ENCODE data around the gene NRXN3.

DNA sequence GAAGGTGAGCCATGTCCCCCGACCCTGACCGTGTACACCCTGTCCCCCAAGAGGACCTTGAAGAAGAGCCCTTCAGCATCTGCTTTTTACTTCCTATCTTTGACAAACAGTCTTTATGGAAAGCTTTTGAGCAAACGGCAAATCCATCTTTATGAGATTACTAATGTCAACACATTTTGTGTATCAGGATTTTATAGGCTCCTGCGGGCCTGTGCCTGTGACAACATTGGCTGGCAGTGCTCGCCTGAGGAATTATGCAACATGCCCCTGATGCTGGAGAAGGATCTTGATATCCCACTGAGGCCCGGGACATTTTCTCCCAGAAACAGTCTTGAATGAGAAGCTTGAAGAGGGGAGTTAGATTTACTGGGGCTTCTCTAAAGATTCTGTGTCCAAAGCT is 416.5 kb downstream of the NRXN3 start:
- TF ChIP-seq, protein P1, sequence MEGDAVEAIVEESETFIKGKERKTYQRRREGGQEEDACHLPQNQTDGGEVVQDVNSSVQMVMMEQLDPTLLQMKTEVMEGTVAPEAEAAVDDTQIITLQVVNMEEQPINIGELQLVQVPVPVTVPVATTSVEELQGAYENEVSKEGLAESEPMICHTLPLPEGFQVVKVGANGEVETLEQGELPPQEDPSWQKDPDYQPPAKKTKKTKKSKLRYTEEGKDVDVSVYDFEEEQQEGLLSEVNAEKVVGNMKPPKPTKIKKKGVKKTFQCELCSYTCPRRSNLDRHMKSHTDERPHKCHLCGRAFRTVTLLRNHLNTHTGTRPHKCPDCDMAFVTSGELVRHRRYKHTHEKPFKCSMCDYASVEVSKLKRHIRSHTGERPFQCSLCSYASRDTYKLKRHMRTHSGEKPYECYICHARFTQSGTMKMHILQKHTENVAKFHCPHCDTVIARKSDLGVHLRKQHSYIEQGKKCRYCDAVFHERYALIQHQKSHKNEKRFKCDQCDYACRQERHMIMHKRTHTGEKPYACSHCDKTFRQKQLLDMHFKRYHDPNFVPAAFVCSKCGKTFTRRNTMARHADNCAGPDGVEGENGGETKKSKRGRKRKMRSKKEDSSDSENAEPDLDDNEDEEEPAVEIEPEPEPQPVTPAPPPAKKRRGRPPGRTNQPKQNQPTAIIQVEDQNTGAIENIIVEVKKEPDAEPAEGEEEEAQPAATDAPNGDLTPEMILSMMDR (IDR thresholded peaks at IDR 0.05; ENCODE audit: low read length), result no peak
- TF ChIP-seq EZH2 (IDR thresholded peaks at IDR 0.05; ENCODE audit: borderline replicate concordance, low read length), result no peak

Measured in OCI-LY1 (cell line).